ENCODE results near the gene AHNAK. TPM values are rescaled to one million over a fixed set of nuclear protein-coding genes. Genes with fewer than 3 reads are reported as not detected.

AHNAK gene
- polyA plus RNA-seq, 1 experiment = 145 TPM

DNA sequence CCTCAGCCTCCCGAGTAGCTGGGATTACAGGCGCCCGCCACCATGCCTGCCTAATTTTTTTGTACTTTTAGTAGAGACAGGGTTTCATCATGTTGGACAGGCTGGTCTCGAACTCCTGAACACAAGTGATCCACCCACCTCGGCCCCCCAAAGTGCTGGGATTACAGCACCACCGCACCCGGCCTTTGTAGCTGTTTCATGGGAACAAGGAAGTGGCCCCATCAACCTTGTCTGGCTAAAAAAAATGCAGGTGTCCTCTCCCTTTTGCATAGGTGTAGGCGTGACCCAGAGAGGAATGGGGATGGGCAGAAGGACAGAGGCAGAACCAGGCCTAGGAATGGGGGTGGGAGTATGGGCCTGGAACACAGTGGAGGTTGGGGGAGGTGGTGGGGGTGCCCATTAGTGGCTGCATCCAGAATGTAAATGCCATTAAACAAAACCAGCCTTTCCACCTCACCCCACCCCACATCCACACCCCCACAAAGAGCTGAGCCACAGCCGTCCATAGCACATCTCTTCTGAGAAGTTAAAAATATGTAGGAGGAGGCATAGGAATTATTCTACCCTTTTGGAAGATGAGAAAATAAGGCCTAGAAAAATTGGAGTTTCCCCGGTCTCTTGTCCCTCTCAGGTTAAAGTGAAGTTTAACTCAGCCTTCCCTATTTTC, 150.6 kb downstream of the AHNAK start:
- peaks cover 2% of the 10 kb centered on the region for H3K27me3 ChIP-seq (ENCODE audit: control insufficient read depth, insufficient read depth, low read length)
- no peaks in the 10 kb centered on the region for H3K36me3 ChIP-seq (ENCODE audit: control insufficient read depth, insufficient read depth, low read length)
- POLR2A ChIA-PET = no interaction called here
- no peak for DNase-seq (ENCODE audit: low read depth)
- H3K4me3 ChIP-seq (ENCODE audit: low read depth, low read length) = no peak overlapping the region
- CTCF ChIA-PET = interaction anchor here (0.5 to 8.6 kb wide), 30 partner anchors 10 to 468 kb away, joined by 3 to 95 read pairs (median 7); partner anchors contain the start of genes AHNAK, B3GAT3, EEF1G and MTA2
- TF ChIP-seq, protein P1, sequence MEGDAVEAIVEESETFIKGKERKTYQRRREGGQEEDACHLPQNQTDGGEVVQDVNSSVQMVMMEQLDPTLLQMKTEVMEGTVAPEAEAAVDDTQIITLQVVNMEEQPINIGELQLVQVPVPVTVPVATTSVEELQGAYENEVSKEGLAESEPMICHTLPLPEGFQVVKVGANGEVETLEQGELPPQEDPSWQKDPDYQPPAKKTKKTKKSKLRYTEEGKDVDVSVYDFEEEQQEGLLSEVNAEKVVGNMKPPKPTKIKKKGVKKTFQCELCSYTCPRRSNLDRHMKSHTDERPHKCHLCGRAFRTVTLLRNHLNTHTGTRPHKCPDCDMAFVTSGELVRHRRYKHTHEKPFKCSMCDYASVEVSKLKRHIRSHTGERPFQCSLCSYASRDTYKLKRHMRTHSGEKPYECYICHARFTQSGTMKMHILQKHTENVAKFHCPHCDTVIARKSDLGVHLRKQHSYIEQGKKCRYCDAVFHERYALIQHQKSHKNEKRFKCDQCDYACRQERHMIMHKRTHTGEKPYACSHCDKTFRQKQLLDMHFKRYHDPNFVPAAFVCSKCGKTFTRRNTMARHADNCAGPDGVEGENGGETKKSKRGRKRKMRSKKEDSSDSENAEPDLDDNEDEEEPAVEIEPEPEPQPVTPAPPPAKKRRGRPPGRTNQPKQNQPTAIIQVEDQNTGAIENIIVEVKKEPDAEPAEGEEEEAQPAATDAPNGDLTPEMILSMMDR (IDR thresholded peaks at IDR 0.05; ENCODE audit: insufficient read depth, low read depth, low read length) = no peak

DNA sequence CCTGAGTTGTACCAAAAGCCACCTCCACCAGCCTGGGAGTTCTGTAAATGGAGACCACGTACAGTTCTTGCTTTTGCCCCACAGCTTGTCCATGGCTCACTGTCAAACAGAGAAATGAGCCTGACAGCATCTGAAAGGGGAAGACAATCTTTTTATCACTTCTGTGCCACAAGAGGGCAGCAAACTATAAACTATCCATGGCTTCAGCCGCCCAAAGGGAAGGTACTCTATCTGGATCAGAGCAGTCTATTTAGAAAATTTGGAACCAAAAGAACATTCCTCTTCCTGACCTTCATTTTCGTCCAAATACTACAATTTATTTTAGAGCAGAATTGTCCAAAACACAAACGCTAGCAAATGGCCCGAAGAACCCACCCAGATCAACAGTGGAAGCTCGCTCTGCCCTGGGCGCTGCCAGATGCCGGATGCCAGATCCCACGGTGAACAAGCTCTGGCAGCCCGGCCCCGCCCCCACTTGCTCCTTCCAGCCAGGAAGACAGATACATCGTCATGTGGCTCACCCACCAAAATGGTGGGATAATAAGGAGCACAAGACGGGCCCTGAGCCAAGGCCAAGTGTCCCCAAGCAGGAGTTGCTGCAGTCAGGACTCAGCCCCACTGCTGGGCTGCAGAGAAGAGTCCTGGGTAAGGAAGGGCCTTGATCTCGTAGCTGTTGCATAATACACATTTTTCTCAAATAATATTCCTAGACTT, 151.6 kb downstream of the AHNAK start:
- peak; percentile 41 for DNase-seq (ENCODE audit: low read depth)
- Histone ChIP-seq H3K27me3 (ENCODE audit: control insufficient read depth, insufficient read depth, low read length) (peaks cover 6% of the 10 kb centered on the region), H3K4me3 (ENCODE audit: low read depth, low read length) (peak overlapping the region; percentile 13; the same call in 1 of the 2 replicates), H3K36me3 (ENCODE audit: control insufficient read depth, insufficient read depth, low read length) (no peaks in the 10 kb centered on the region)
- CTCF ChIA-PET = interaction anchor here (0.5 to 8.6 kb wide), 48 partner anchors 8 to 481 kb away, joined by 3 to 95 read pairs (median 4); partner anchors contain the start of genes AHNAK, B3GAT3, EEF1G and MTA2
- TF ChIP-seq, protein P1 (IDR thresholded peaks at IDR 0.05; ENCODE audit: insufficient read depth, low read depth, low read length) = peak; percentile 56
- POLR2A ChIA-PET = interaction anchor here (0.6 to 1.0 kb wide), 2 partner anchors 147 to 295 kb away, joined by 3 read pairs; no protein-coding TSS in a partner anchor

DNA sequence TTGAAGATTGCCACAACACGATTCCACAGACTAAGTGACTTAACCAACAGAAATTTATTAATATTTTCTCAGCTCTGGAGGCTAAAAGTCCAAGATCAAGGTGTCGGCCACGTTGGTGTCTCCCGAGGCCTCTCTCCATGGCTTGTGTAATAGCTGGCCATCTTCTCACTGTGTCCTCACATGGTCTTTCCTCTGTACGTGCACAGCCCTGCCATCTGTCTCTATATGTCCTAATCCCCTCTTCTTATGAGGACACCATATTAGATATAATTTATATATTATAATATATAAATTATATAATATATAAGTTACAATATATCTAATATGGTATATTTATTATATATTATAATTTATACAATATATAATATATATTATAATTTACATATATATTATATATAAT, 152.9 kb downstream of the AHNAK start:
- DNase-seq (ENCODE audit: low read depth) = no peak
- TF ChIP-seq, protein P1 (IDR thresholded peaks at IDR 0.05; ENCODE audit: insufficient read depth, low read depth, low read length) = no peak
- Histone ChIP-seq H3K27me3 (ENCODE audit: control insufficient read depth, insufficient read depth, low read length) (peaks cover 10% of the 10 kb centered on the region), H3K4me3 (ENCODE audit: low read depth, low read length) (no peak overlapping the region), H3K36me3 (ENCODE audit: control insufficient read depth, insufficient read depth, low read length) (no peaks in the 10 kb centered on the region)
- CTCF ChIA-PET = interaction anchor here (0.7 to 8.6 kb wide), 12 partner anchors 8 to 301 kb away, joined by 3 to 95 read pairs (median 6); partner anchors contain the start of genes AHNAK and TUT1
- POLR2A ChIA-PET = no interaction called here

- ChIA-PET CTCF (interaction anchor here (0.8 to 1.8 kb wide), 7 partner anchors 9 to 275 kb away, joined by 3 to 7 read pairs (median 3); partner anchors contain the start of gene TUT1), POLR2A (no interaction called here)
- no peak for DNase-seq (ENCODE audit: low read depth)
- TF ChIP-seq, protein P1 (IDR thresholded peaks at IDR 0.05; ENCODE audit: insufficient read depth, low read depth, low read length) = no peak
- Histone ChIP-seq H3K4me3 (ENCODE audit: low read depth, low read length) (no peak overlapping the region), H3K27me3 (ENCODE audit: control insufficient read depth, insufficient read depth, low read length) (peaks cover 10% of the 10 kb centered on the region), H3K36me3 (ENCODE audit: control insufficient read depth, insufficient read depth, low read length) (no peaks in the 10 kb centered on the region)
Measured at GRCh38 chr11:62393061-62393611, 153.5 kb downstream of the AHNAK start.

DNA sequence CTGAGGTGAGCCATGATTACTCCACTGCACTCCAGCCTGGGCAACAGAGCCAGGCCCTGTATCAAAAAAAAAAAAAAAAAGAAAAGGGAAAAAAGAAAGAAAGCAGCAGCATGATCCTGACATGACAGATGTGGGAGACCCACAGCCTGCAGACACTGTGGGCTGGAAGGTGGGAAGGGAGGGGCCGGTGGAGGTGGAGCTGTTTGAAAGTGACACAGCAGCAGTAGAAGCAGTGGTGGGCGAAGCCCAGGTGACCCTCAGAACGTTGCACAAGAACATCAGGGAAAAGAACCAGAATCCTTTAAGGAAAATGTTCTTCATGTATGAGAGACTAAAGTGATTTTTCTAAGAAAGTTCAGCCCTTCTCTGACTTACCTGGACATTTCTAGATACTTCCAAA, 154.1 kb downstream of the AHNAK start:
- TF ChIP-seq, protein P1 (IDR thresholded peaks at IDR 0.05; ENCODE audit: insufficient read depth, low read depth, low read length) = no peak
- POLR2A ChIA-PET = no interaction called here
- H3K27me3 ChIP-seq (ENCODE audit: control insufficient read depth, insufficient read depth, low read length) = peaks cover 12% of the 10 kb centered on the region
- no peak for DNase-seq (ENCODE audit: low read depth)
- H3K36me3 ChIP-seq (ENCODE audit: control insufficient read depth, insufficient read depth, low read length) = no peaks in the 10 kb centered on the region
- no peak overlapping the region for H3K4me3 ChIP-seq (ENCODE audit: low read depth, low read length)
- CTCF ChIA-PET = interaction anchor here (0.9 to 1.8 kb wide), 5 partner anchors 11 to 291 kb away, joined by 3 to 7 read pairs (median 4); partner anchors contain the start of gene TUT1
